Upper lobe of right lung (tissue), 1 donor: ENCODE measurements around the gene LHFPL2. TPM values are rescaled to one million over a fixed set of nuclear protein-coding genes. Genes with fewer than 3 reads are reported as not detected.

Experiments used
- ATAC-seq: fragments of 200-7000 bp; cut with Tn5 transposase; one replicate; pipeline ENCODE4 v1.9.1; 2020; ENCODE audit warnings: mild to moderate bottlenecking, moderate library complexity
- DNase-seq: peaks from one replicate; pipeline ENCODE4 v3.0.0-alpha.2; 2020
- H3K27ac ChIP-seq: fragments of 200-600 bp; one replicate; pipeline ENCODE4 v1.8.0; 2022
- H3K27me3 ChIP-seq: fragments of 200-600 bp; one replicate; pipeline ENCODE4 v1.8.0; 2022; ENCODE audit warnings: mild to moderate bottlenecking
- H3K36me3 ChIP-seq: fragments of 200-600 bp; one replicate; pipeline ENCODE4 v1.8.0; 2022
- H3K4me1 ChIP-seq: fragments of 200-600 bp; one replicate; pipeline ENCODE4 v1.8.0; 2022
- H3K4me3 ChIP-seq: fragments of 200-600 bp; one replicate; pipeline ENCODE4 v1.8.0; 2022; ENCODE audit warnings: mild to moderate bottlenecking
- H3K9me3 ChIP-seq: fragments of 200-600 bp; one replicate; pipeline ENCODE4 v1.8.0; 2022
- CTCF ChIP-seq: fragments of 200-600 bp; IDR thresholded peaks from one replicate; pipeline ENCODE4 v1.8.0; 2022; ENCODE audit warnings: antibody characterized with exemption
- intact Hi-C: fragments of 100-400 bp; cut with DNase I; formaldehyde crosslinking; loops from one replicate; pipeline ENCODE4 v1.11.0; 2022
- total RNA-seq: library from RNA; stranded (reverse); fragmentation: NEBNext Ultra II Directional; extraction: Animal tissue kit (Norgen Biotek cat#: 25700); gene quantifications from one replicate; pipeline ENCODE4 v1.2.1, GENCODE V29; 2021
- donor health status: DM: no; HTN: yes; CAD: no; lungs with severe emphysema.

The LHFPL2 gene
- total RNA-seq, 1 donor from 2014 or later, result 41.0 TPM

GRCh38 chr5:78519198-78519941, 129.2 kb downstream of the LHFPL2 start:
- intact Hi-C loops, result no loop called here
- peaks cover 14% of the 10 kb centered on the region for H3K4me1 ChIP-seq
- H3K27me3 ChIP-seq, result no peaks in the 10 kb centered on the region
- no peak for DNase-seq
- TF ChIP-seq CTCF, result no peak
- no peaks in the 10 kb centered on the region for H3K36me3 ChIP-seq
- ATAC-seq, result no peak
- no peaks in the 10 kb centered on the region for H3K9me3 ChIP-seq
- peak overlapping the region; percentile 43 for H3K27ac ChIP-seq
- no peak overlapping the region for H3K4me3 ChIP-seq

- no peaks in the 10 kb centered on the region for H3K9me3 ChIP-seq
- DNase-seq (no peak), ATAC-seq (peak; percentile 94)
- no peak for TF ChIP-seq CTCF
- H3K36me3 ChIP-seq, result no peaks in the 10 kb centered on the region
- H3K4me1 ChIP-seq, result peaks cover 14% of the 10 kb centered on the region
- intact Hi-C loops, result no loop called here
- H3K27me3 ChIP-seq, result no peaks in the 10 kb centered on the region
- H3K4me3 ChIP-seq, result no peak overlapping the region
- H3K27ac ChIP-seq, result peak overlapping the region; percentile 43
Measured at GRCh38 chr5:78518365-78519197, 130.0 kb downstream of the LHFPL2 start.

- Histone ChIP-seq H3K36me3 (no peaks in the 10 kb centered on the region), H3K27ac (no peak overlapping the region), H3K9me3 (no peaks in the 10 kb centered on the region), H3K4me3 (no peak overlapping the region), H3K4me1 (peaks cover 31% of the 10 kb centered on the region), H3K27me3 (no peaks in the 10 kb centered on the region)
- TF ChIP-seq CTCF, result no peak
- intact Hi-C loops, result no loop called here
- no peak for ATAC-seq
- no peak for DNase-seq
Measured at GRCh38 chr5:78515670-78516069, 132.9 kb downstream of the LHFPL2 start.

- TF ChIP-seq CTCF, result no peak
Measured at GRCh38 chr5:78514427-78515330, 133.9 kb downstream of the LHFPL2 start.

GRCh38 chr5:78513441-78513840, 135.1 kb downstream of the LHFPL2 start:
- intact Hi-C loops, result no loop called here
- Histone ChIP-seq H3K4me1 (peaks cover 34% of the 10 kb centered on the region), H3K4me3 (no peak overlapping the region), H3K27ac (no peak overlapping the region), H3K36me3 (no peaks in the 10 kb centered on the region), H3K9me3 (no peaks in the 10 kb centered on the region), H3K27me3 (no peaks in the 10 kb centered on the region)
- ATAC-seq, result no peak
- TF ChIP-seq CTCF, result no peak
- no peak for DNase-seq

More at GRCh38 chr5:78514427-78515330, 133.9 kb downstream of the LHFPL2 start:
- H3K27me3 ChIP-seq, result no peaks in the 10 kb centered on the region
- intact Hi-C loops, result no loop called here
- ATAC-seq (no peak), DNase-seq (no peak)
- no peaks in the 10 kb centered on the region for H3K36me3 ChIP-seq
- no peak overlapping the region for H3K27ac ChIP-seq
- no peak overlapping the region for H3K4me3 ChIP-seq
- H3K9me3 ChIP-seq, result no peaks in the 10 kb centered on the region
- peaks cover 38% of the 10 kb centered on the region for H3K4me1 ChIP-seq
